Uterus (tissue), 4 donors: ENCODE data around the gene GNG7. TPM values are rescaled to one million over a fixed set of nuclear protein-coding genes. Genes with fewer than 3 reads are reported as not detected.

ENCODE experiments used
- DNase-seq, 2 donors: peaks; one replicate each; pipeline ENCODE4 v3.0.0-alpha.2; 2019 to 2020
- H3K27ac ChIP-seq, 2 donors: fragments of 200-600 bp; sonication (generic); 1 replicate in 1 of 2; 2 replicates in 1 of 2; pipeline ENCODE4 v1.5.1; 2016 to 2018
- H3K27me3 ChIP-seq, 2 donors: fragments of 200-600 bp; sonication (generic); one replicate each; pipeline ENCODE4 v1.5.1; 2018 to 2019; ENCODE audit warnings: control low read depth in 1 of 2
- H3K36me3 ChIP-seq, 2 donors: fragments of 200-600 bp; sonication (generic); one replicate each; pipeline ENCODE4 v1.5.1; 2019; ENCODE audit warnings: control low read depth in 1 of 2
- H3K4me1 ChIP-seq, 2 donors: fragments of 200-600 bp; sonication (generic); one replicate each; pipeline ENCODE4 v1.5.1; 2018 to 2019; ENCODE audit warnings: control low read depth in 1 of 2
- H3K4me3 ChIP-seq, 2 donors: fragments of 200-600 bp; sonication (generic); 1 replicate in 1 of 2; 2 replicates in 1 of 2; pipeline ENCODE4 v1.5.1; 2018 to 2019; ENCODE audit warnings: mild to moderate bottlenecking in 1 of 2
- H3K9me3 ChIP-seq, 2 donors: fragments of 200-600 bp; sonication (generic); one replicate each; pipeline ENCODE4 v1.5.1; 2019; ENCODE audit warnings: control low read depth in 1 of 2
- POLR2A ChIP-seq, 2 donors: fragments of 450-650 bp; IDR thresholded peaks; one replicate each; pipeline ENCODE4 v1.6.1; 2016; ENCODE audit warnings: antibody characterized with exemption in 2 of 2, mild to moderate bottlenecking in 1 of 2, moderate library complexity in 1 of 2
- intact Hi-C: fragments of 100-400 bp; cut with DNase I; formaldehyde crosslinking; loops from one replicate; pipeline ENCODE4 v1.15.1; 2023; ENCODE audit warnings: low total_unique reads
- total RNA-seq, 4 donors: library from RNA; depleted of rRNA in 3 of 4; stranded (reverse); fragments of >200 nt in 3 of 4; gene quantifications; one replicate each; pipeline versions ENCODE4 v1.1.0 to v1.2.4, GENCODE V29; 2014 to 2023
- TF ChIP-seq, protein P1 (sequence below), 4 experiments: fragments of 200-600 bp in 2 of 4; fragments of 450-650 bp in 2 of 4; sonication (generic) in 2 of 4; IDR thresholded peaks; one replicate each; pipeline ENCODE4 v1.5.1; 2016 to 2019; ENCODE audit warnings: antibody characterized with exemption in 4 of 4, mild to moderate bottlenecking in 2 of 4, moderate library complexity in 1 of 4
- donor health status: DM: yes; HTN: yes; CAD: no.

GNG7 gene
- total RNA-seq, 4 donors from 2014 or later: 0.88 to 11.1 (median 3.2) TPM

DNA sequence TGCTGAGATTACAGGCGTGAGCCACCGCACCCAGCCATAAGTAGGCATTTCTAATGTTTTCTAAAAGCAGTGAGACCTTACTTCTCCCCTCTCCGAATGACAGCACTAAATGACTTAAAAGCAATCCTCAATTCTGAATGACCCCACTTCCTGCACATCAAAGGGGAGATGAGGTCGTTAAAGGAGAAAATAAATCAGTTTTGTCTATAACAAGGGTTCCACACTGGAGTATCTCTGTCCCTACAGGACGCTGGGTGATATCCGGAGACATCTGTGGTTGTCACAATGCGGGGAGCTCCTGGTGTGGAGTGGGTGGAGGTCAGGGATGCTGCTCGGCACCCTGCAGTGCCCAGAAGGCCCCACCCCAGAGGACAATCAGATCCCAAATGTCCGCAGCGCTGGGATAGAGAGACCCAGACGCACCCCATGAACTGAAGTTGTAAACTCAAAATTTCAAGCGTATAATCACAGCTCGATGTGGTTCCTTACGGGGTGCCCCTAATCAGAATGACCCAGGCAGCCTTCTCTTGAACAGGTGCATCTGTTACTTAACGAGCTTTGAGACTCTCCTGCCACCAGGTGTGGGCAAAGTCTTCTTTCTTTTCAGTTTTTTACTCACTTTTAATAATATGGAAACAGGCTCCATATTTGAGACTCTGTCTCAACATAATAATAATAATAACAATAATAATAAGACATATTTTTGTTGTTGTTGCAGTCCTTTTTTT, 2.9 kb downstream of the GNG7 start:
- Histone ChIP-seq H3K9me3 (no peaks in the 10 kb centered on the region), H3K27me3 (no peaks in the 10 kb centered on the region), H3K27ac (no peak overlapping the region), H3K4me1 (peaks cover 0 to 8% of the 10 kb centered on the region in 2 donors), H3K4me3 (no peak overlapping the region), H3K36me3 (no peaks in the 10 kb centered on the region)
- TF ChIP-seq POLR2A (IDR thresholded peaks at IDR 0.05): no peak
- TF ChIP-seq, protein P1, sequence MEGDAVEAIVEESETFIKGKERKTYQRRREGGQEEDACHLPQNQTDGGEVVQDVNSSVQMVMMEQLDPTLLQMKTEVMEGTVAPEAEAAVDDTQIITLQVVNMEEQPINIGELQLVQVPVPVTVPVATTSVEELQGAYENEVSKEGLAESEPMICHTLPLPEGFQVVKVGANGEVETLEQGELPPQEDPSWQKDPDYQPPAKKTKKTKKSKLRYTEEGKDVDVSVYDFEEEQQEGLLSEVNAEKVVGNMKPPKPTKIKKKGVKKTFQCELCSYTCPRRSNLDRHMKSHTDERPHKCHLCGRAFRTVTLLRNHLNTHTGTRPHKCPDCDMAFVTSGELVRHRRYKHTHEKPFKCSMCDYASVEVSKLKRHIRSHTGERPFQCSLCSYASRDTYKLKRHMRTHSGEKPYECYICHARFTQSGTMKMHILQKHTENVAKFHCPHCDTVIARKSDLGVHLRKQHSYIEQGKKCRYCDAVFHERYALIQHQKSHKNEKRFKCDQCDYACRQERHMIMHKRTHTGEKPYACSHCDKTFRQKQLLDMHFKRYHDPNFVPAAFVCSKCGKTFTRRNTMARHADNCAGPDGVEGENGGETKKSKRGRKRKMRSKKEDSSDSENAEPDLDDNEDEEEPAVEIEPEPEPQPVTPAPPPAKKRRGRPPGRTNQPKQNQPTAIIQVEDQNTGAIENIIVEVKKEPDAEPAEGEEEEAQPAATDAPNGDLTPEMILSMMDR (IDR thresholded peaks at IDR 0.05): no peak
- intact Hi-C loops: no loop called here
- no peak for DNase-seq

DNA sequence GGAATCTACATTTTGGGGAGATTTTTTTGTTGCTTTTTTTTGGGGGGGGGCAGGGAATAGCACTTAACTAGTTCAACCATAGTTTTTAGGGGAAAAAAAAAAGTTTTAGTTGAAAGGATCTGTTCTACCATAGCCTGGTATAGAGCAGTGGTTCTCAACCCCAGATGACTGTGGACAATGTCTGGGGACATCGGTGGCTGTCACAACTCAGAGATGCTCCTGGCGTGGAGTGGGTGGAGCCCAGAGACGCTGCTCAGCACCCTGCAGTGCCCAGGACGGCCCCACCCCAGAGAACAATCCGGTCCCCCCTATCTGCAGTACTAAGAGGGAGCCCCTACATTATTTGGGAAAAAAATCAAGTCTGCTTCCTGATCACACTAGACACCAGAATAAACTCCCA, 8.3 kb downstream of the GNG7 start:
- Histone ChIP-seq H3K9me3 (no peaks in the 10 kb centered on the region), H3K27me3 (no peaks in the 10 kb centered on the region), H3K27ac (no peak overlapping the region), H3K4me3 (no peak overlapping the region), H3K36me3 (no peaks in the 10 kb centered on the region), H3K4me1 (no peaks in the 10 kb centered on the region)
- intact Hi-C loops: no loop called here
- no peak for DNase-seq
- TF ChIP-seq, protein P1 (IDR thresholded peaks at IDR 0.05): no peak
- TF ChIP-seq POLR2A (IDR thresholded peaks at IDR 0.05): no peak

DNA sequence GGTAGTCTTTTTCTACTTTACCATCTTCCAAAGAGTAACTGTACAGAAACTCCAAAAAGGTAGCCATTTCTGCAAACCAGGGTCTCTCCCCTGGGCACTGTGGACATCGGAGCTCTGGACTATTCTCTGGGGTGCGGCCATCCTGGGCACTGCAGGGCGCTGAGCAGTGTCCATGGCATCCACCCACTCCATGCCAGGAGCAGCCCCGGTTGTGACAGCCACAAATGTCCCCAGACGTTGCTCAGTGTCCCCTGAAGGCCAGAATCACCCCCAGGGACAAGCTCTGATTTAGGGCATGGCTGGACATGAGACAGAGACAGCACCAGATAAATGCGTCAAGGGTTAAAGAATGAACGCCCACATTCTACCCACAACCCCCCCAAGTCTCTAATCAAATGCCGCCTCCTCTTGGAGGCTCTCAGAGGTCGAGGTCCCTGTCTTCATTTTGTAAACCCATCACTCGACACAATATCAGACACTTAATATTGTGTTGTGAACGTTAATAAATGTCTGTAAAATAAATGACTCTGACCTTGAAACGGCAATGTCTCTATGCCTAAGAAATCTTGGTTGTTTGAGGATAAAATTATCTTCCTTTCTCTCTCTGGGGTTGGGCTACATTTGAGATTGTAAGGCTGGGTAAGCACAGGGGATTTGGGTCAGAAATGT, 8.9 kb downstream of the GNG7 start:
- Histone ChIP-seq H3K27ac (no peak overlapping the region), H3K27me3 (no peaks in the 10 kb centered on the region), H3K4me1 (no peaks in the 10 kb centered on the region), H3K36me3 (no peaks in the 10 kb centered on the region), H3K9me3 (no peaks in the 10 kb centered on the region), H3K4me3 (no peak overlapping the region)
- intact Hi-C loops: no loop called here
- TF ChIP-seq POLR2A (IDR thresholded peaks at IDR 0.05): no peak
- TF ChIP-seq, protein P1 (IDR thresholded peaks at IDR 0.05): no peak
- DNase-seq: no peak

GRCh38 chr19:2691951-2692350, 10.5 kb downstream of the GNG7 start:
- Histone ChIP-seq H3K4me1 (no peaks in the 10 kb centered on the region), H3K27ac (no peak overlapping the region), H3K27me3 (no peaks in the 10 kb centered on the region), H3K9me3 (no peaks in the 10 kb centered on the region), H3K4me3 (no peak overlapping the region), H3K36me3 (no peaks in the 10 kb centered on the region)
- intact Hi-C loops: no loop called here
- no peak for TF ChIP-seq POLR2A (IDR thresholded peaks at IDR 0.05)
- TF ChIP-seq, protein P1 (IDR thresholded peaks at IDR 0.05): no peak
- DNase-seq: no peak

GRCh38 chr19:2690856-2691255, 11.6 kb downstream of the GNG7 start:
- no peak for DNase-seq
- TF ChIP-seq, protein P1 (IDR thresholded peaks at IDR 0.05): no peak
- no peak for TF ChIP-seq POLR2A (IDR thresholded peaks at IDR 0.05)
- H3K27ac ChIP-seq: no peak overlapping the region
- intact Hi-C loops: no loop called here
- H3K36me3 ChIP-seq: no peaks in the 10 kb centered on the region
- no peaks in the 10 kb centered on the region for H3K27me3 ChIP-seq
- no peak overlapping the region for H3K4me3 ChIP-seq
- no peaks in the 10 kb centered on the region for H3K4me1 ChIP-seq
- no peaks in the 10 kb centered on the region for H3K9me3 ChIP-seq
